SU-DHL-6 (cell line): ENCODE results near the gene UNC93B1.

Experiments used
- H2AFZ ChIP-seq: fragments of 200-600 bp; sonication (generic); 2 replicates; pipeline ENCODE4 v1.6.1; 2014; ENCODE audit warnings: low read depth, mild to moderate bottlenecking, moderate library complexity, mixed read lengths, antibody characterized with exemption, low read length; ENCODE audit not compliant: severe bottlenecking
- H3F3A ChIP-seq: fragments of 200-600 bp; shearing (Covaris generic); 2 replicates; pipeline ENCODE4 v1.6.0; 2016; ENCODE audit warnings: antibody characterized with exemption, mild to moderate bottlenecking; ENCODE audit not compliant: insufficient read depth
- H3K27ac ChIP-seq: fragments of 200-600 bp; sonication (generic); 2 replicates; pipeline ENCODE4 v1.5.1; 2016; ENCODE audit warnings: low read depth, mild to moderate bottlenecking, low read length, moderate library complexity, mixed read lengths
- H3K27me3 ChIP-seq: fragments of 200-600 bp; sonication (generic), shearing (Covaris generic); 2 replicates; pipeline ENCODE4 v1.6.0; 2014; ENCODE audit warnings: mild to moderate bottlenecking, low read length
- H3K36me3 ChIP-seq: fragments of 200-600 bp; sonication (generic); 2 replicates; pipeline ENCODE4 v1.6.1; 2014; ENCODE audit warnings: mild to moderate bottlenecking, low read length, mixed read lengths
- H3K4me2 ChIP-seq: fragments of 300-600, 200-600 bp; shearing (Covaris generic), sonication (generic); 2 replicates; pipeline ENCODE4 v1.6.0; 2014; ENCODE audit warnings: low read length, low read depth, mild to moderate bottlenecking; ENCODE audit not compliant: poor library complexity, severe bottlenecking
- H3K4me3 ChIP-seq: fragments of 200-600 bp; sonication (generic); 2 replicates; pipeline ENCODE4 v1.5.1; 2014; ENCODE audit warnings: antibody characterized with exemption, low read length, mild to moderate bottlenecking, mixed read lengths; ENCODE audit not compliant: insufficient read depth, poor library complexity, severe bottlenecking
- H3K79me2 ChIP-seq: fragments of 200-600 bp; sonication (generic); 2 replicates; pipeline ENCODE4 v1.6.1; 2014; ENCODE audit warnings: mild to moderate bottlenecking, low read length, moderate library complexity; ENCODE audit not compliant: insufficient read depth
- H3K9ac ChIP-seq: fragments of 200-600 bp; sonication (generic); 2 replicates; pipeline ENCODE4 v1.7.0; 2014; ENCODE audit warnings: mild to moderate bottlenecking, low read length
- H3K9me2 ChIP-seq: fragments of 200-600 bp; sonication (generic); replicated peaks from 2 replicates; pipeline ENCODE4 v1.6.1; 2014; ENCODE audit warnings: low read length; ENCODE audit not compliant: insufficient read depth
- H3K9me3 ChIP-seq: fragments of 200-600 bp; sonication (generic); 2 replicates; pipeline ENCODE4 v1.6.1; 2014; ENCODE audit warnings: low read length, mixed read lengths; ENCODE audit not compliant: insufficient read depth
- H4K20me1 ChIP-seq: fragments of 200-600 bp; sonication (generic); 2 replicates; pipeline ENCODE4 v1.6.1; 2014; ENCODE audit warnings: low read depth, mild to moderate bottlenecking, antibody characterized with exemption, low read length, moderate library complexity, mixed read lengths
- EZH2phosphoT487 ChIP-seq: fragments of 200-600 bp; sonication (generic), shearing (Covaris generic); conservative IDR thresholded peaks from 2 replicates; pipeline ENCODE4 v1.6.1; 2018; ENCODE audit warnings: mild to moderate bottlenecking, antibody characterized with exemption, low read length, moderate library complexity, mixed read lengths
- TF ChIP-seq, protein P1 (sequence below): fragments of 200-600 bp; sonication (generic); IDR thresholded peaks from one replicate; pipeline ENCODE4 v1.5.1; 2017; ENCODE audit warnings: antibody characterized with exemption, mild to moderate bottlenecking, low read length, moderate library complexity; ENCODE audit not compliant: insufficient read depth, poor library complexity, severe bottlenecking

UNC93B1 gene

DNA sequence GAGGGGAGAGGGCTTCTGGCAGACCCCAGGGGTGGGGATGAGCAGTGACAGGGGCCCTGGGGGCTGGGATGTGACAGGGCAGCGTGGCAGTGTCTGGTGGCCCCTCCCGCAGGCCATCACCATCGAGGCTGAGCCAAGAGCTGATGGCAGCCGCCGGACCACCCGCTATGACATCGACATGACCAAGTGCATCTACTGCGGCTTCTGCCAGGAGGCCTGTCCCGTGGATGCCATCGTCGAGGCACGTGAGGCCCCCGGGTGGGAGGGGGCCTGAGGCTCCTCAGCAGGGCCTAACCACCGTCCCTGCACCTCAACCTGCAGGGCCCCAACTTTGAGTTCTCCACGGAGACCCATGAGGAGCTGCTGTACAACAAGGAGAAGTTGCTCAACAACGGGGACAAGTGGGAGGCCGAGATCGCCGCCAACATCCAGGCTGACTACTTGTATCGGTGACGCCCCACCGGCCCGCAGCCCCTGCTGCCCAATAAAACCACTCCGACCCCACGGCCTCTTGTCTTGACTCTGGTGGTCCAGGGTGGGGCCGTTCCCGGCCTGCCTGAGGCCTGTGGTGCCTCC is 32.3 kb upstream of the UNC93B1 start:
- Histone ChIP-seq H3K4me2 (no peak overlapping the region), H2AFZ (no peak overlapping the region), H3K36me3 (no peaks in the 10 kb centered on the region), H3K4me3 (no peak overlapping the region), H3K9me2 (no peaks in the 10 kb centered on the region), H3K9ac (no peak overlapping the region), H4K20me1 (no peaks in the 10 kb centered on the region), H3K27me3 (no peaks in the 10 kb centered on the region), H3K27ac (no peak overlapping the region), H3F3A (no peaks in the 10 kb centered on the region; the same call in 1 of the 2 replicates), H3K9me3 (no peaks in the 10 kb centered on the region), H3K79me2 (peaks cover 36% of the 10 kb centered on the region)
- no peak for TF ChIP-seq EZH2phosphoT487
- TF ChIP-seq, protein P1, sequence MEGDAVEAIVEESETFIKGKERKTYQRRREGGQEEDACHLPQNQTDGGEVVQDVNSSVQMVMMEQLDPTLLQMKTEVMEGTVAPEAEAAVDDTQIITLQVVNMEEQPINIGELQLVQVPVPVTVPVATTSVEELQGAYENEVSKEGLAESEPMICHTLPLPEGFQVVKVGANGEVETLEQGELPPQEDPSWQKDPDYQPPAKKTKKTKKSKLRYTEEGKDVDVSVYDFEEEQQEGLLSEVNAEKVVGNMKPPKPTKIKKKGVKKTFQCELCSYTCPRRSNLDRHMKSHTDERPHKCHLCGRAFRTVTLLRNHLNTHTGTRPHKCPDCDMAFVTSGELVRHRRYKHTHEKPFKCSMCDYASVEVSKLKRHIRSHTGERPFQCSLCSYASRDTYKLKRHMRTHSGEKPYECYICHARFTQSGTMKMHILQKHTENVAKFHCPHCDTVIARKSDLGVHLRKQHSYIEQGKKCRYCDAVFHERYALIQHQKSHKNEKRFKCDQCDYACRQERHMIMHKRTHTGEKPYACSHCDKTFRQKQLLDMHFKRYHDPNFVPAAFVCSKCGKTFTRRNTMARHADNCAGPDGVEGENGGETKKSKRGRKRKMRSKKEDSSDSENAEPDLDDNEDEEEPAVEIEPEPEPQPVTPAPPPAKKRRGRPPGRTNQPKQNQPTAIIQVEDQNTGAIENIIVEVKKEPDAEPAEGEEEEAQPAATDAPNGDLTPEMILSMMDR: no peak

DNA sequence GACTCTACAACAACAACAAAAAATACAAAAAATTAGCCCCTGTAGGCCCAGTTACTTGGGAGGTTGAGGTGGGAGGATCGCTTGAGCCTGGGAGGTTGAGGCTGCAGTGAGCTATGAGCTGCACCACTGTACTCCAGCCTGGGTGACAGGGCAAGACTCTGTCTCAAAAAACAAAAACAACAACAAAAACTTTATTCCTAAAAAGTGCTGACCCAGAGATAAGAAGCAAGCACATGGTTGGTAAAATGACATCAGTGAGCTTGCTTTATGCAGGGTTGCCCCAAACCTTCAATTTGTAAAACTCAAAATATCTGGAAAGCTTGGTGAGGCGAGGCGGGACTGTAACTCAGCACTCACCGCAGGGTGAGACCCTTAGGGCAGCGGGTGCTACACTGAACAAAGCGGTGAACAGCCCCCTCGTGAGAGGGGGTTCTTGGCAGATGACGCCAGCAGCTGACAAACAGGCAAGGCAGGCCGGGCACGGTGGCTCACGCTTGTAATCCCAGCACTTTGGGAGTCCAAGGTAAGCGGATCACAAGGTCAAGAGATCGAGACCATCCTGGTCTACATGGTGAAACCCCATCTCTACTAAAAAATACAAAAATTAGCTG is 31.5 kb upstream of the UNC93B1 start:
- Histone ChIP-seq H3K36me3 (no peaks in the 10 kb centered on the region), H4K20me1 (no peaks in the 10 kb centered on the region), H3K79me2 (peaks cover 33% of the 10 kb centered on the region), H3K27ac (no peak overlapping the region), H3K27me3 (no peaks in the 10 kb centered on the region), H3K9me2 (no peaks in the 10 kb centered on the region), H3F3A (no peaks in the 10 kb centered on the region; the same call in 1 of the 2 replicates), H3K9me3 (no peaks in the 10 kb centered on the region), H3K9ac (no peak overlapping the region), H3K4me2 (no peak overlapping the region), H3K4me3 (no peak overlapping the region), H2AFZ (no peak overlapping the region)
- no peak for TF ChIP-seq EZH2phosphoT487
- TF ChIP-seq, protein P1: no peak

DNA sequence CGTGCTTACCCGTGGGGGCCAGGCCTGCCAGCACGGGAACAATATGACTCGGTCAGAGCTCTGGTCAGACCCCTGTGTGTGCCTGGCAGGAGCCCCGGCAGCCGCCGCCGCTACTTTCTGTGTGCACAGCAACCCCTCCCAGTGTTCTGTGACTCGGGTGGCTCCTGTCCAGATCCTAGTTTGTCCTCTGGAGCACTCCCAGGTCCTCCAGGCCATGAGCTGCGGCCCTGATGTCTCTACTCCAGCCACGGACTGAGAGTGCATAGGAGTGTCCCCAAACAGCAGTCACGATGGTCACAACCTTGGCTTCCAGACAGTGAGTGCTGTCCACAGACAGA is 29.8 kb upstream of the UNC93B1 start:
- peaks cover 19% of the 10 kb centered on the region for H3K79me2 ChIP-seq
- TF ChIP-seq, protein P1: no peak
- no peak for TF ChIP-seq EZH2phosphoT487
- no peaks in the 10 kb centered on the region; the same call in 1 of the 2 replicates for H3F3A ChIP-seq

More for the DNA sequence above, 29.8 kb upstream of the UNC93B1 start:
- H3K4me2 ChIP-seq: no peak overlapping the region
- no peaks in the 10 kb centered on the region for H3K36me3 ChIP-seq
- H3K4me3 ChIP-seq: no peak overlapping the region
- no peaks in the 10 kb centered on the region for H3K9me2 ChIP-seq
- no peak overlapping the region for H3K27ac ChIP-seq
- no peaks in the 10 kb centered on the region for H4K20me1 ChIP-seq
- no peaks in the 10 kb centered on the region for H3K27me3 ChIP-seq
- H2AFZ ChIP-seq: no peak overlapping the region
- no peak overlapping the region for H3K9ac ChIP-seq
- no peaks in the 10 kb centered on the region for H3K9me3 ChIP-seq
